HepG2 (cell line): ENCODE measurements around the gene ZNF541. TPM values are rescaled to one million over a fixed set of nuclear protein-coding genes. Genes with fewer than 3 reads are reported as not detected.

Experiments
- ARNT2 ChIP-seq: sonication (generic); formaldehyde crosslinking; IDR thresholded peaks from 2 replicates; pipeline ENCODE4 v1.8.0; 2022; ENCODE audit warnings: mild to moderate bottlenecking, low read depth, missing genetic modification reagents, moderate library complexity
- CAMTA2 ChIP-seq: sonication (generic); formaldehyde crosslinking; IDR thresholded peaks from 2 replicates; pipeline ENCODE4 v1.4.0; 2020; ENCODE audit warnings: mild to moderate bottlenecking, missing genetic modification reagents, borderline replicate concordance
- CEBPB ChIP-seq: IDR thresholded peaks from 2 replicates; pipeline ENCODE4 v1.6.1; 2011; ENCODE audit warnings: low read depth, low read length, improper control_type of control experiment, borderline replicate concordance
- EP300 ChIP-seq, 3 experiments: sonication (generic) in 1 of 3; formaldehyde crosslinking in 1 of 3; IDR thresholded peaks; 2 replicates each; pipeline versions ENCODE4 v1.5.1 to v1.6.1; 2011 to 2020; ENCODE audit warnings: low read depth in 2 of 3, low read length in 2 of 3, borderline replicate concordance in 1 of 3, improper control_type of control experiment in 1 of 3, mild to moderate bottlenecking in 1 of 3, missing genetic modification reagents in 1 of 3, moderate library complexity in 1 of 3
- ERF ChIP-seq: IDR thresholded peaks from 2 replicates; pipeline ENCODE4 v1.6.1; 2018; ENCODE audit warnings: missing biosample characterization, missing genetic modification reagents
- ETV5 ChIP-seq: IDR thresholded peaks from 2 replicates; pipeline ENCODE4 v1.6.1; 2018; ENCODE audit warnings: missing biosample characterization, missing genetic modification reagents, inconsistent platforms, borderline replicate concordance
- HNF4A ChIP-seq: sonication (generic); formaldehyde crosslinking; IDR thresholded peaks from 2 replicates; pipeline ENCODE4 v1.4.0; 2020; ENCODE audit warnings: missing genetic modification reagents
- HOXA7 ChIP-seq: sonication (generic); formaldehyde crosslinking; IDR thresholded peaks from 2 replicates; pipeline ENCODE4 v1.8.1; 2022; ENCODE audit warnings: mild to moderate bottlenecking, missing genetic modification reagents, moderate library complexity
- JDP2 ChIP-seq: sonication (generic); formaldehyde crosslinking; IDR thresholded peaks from 2 replicates; pipeline ENCODE4 v1.8.1; 2022; ENCODE audit warnings: missing genetic modification reagents, borderline replicate concordance
- JUND ChIP-seq: sonication (generic); formaldehyde crosslinking; IDR thresholded peaks from 2 replicates; pipeline ENCODE4 v1.8.0; 2022; ENCODE audit warnings: mild to moderate bottlenecking, missing genetic modification reagents
- NFKB2 ChIP-seq: sonication (generic); formaldehyde crosslinking; IDR thresholded peaks from 2 replicates; pipeline ENCODE4 v1.4.0; 2020; ENCODE audit warnings: missing genetic modification reagents, borderline replicate concordance
- PPARG ChIP-seq: conservative IDR thresholded peaks from 2 replicates; pipeline ENCODE4 v1.6.1; 2016; ENCODE audit warnings: missing biosample characterization, missing genetic modification reagents
- SMARCE1 ChIP-seq: fragments of 450-650 bp; IDR thresholded peaks from 2 replicates; pipeline ENCODE4 v1.6.1; 2017; ENCODE audit warnings: borderline replicate concordance
- SMC3 ChIP-seq: IDR thresholded peaks from 2 replicates; pipeline ENCODE4 v1.6.1; 2011; ENCODE audit warnings: low read length, improper control_type of control experiment
- SOX5 ChIP-seq: IDR thresholded peaks from 2 replicates; pipeline ENCODE4 v1.6.1; 2016; ENCODE audit warnings: borderline replicate concordance
- SP140L ChIP-seq: sonication (generic); formaldehyde crosslinking; IDR thresholded peaks from 2 replicates; pipeline ENCODE4 v1.4.0; 2020; ENCODE audit warnings: missing genetic modification reagents, borderline replicate concordance
- SRY ChIP-seq: sonication (generic); formaldehyde crosslinking; IDR thresholded peaks from 2 replicates; pipeline ENCODE4 v1.8.0; 2022; ENCODE audit warnings: mild to moderate bottlenecking, missing genetic modification reagents
- U2AF1 ChIP-seq: fragments of 200-400 bp; formaldehyde crosslinking; optimal IDR thresholded peaks from 2 replicates; pipeline ENCODE3; 2017; ENCODE audit warnings: mild to moderate bottlenecking, low read depth, low read length
- ZNF441 ChIP-seq: sonication (generic); formaldehyde crosslinking; IDR thresholded peaks from 2 replicates; pipeline ENCODE4 v1.7.0; 2021; ENCODE audit warnings: missing genetic modification reagents, borderline replicate concordance
- ZNF878 ChIP-seq: sonication (generic); formaldehyde crosslinking; IDR thresholded peaks from 2 replicates; pipeline ENCODE4 v1.8.1; 2023; ENCODE audit warnings: mild to moderate bottlenecking, missing genetic modification reagents, moderate library complexity
- polyA plus RNA-seq, 8 experiments: library from polyadenylated mRNA; depleted of rRNA in 3 of 8; stranded (reverse) in 7 of 8; unstranded in 1 of 8; fragments of >200 nt; fragmentation: Illumina TruSeq in 4 of 8; extraction: Trizol in 4 of 8; gene quantifications; 2 replicates each; pipeline versions ENCODE4 v1.2.1 to v1.2.3, GENCODE V29; 2011 to 2016; ENCODE audit warnings: low read depth in 4 of 8, missing spikeins in 1 of 8, mixed read lengths in 1 of 8; ENCODE audit not compliant: insufficient read depth in 1 of 8
- total RNA-seq, 5 experiments: library from RNA; depleted of rRNA; stranded (reverse); fragments of >200 nt; fragmentation: Illumina TruSeq; extraction: Trizol; gene quantifications; 2 replicates each; pipeline ENCODE4 v1.2.3, GENCODE V29; 2016; ENCODE audit warnings: low read depth in 1 of 5
- TF ChIP-seq, protein P1 (sequence below): IDR thresholded peaks from 2 replicates; pipeline ENCODE4 v1.6.1; 2016
- TF ChIP-seq, protein P2 (sequence below): sonication (generic); formaldehyde crosslinking; IDR thresholded peaks from 2 replicates; pipeline ENCODE4 v1.5.1; 2020; ENCODE audit warnings: mild to moderate bottlenecking, missing genetic modification reagents, borderline replicate concordance
- TF ChIP-seq, protein P3 (sequence below): sonication (generic); formaldehyde crosslinking; IDR thresholded peaks from 2 replicates; pipeline ENCODE4 v1.5.1; 2020; ENCODE audit warnings: mild to moderate bottlenecking, moderate library complexity, missing genetic modification reagents

The ZNF541 gene
- total and polyA plus RNA-seq, 2 of the 13 experiments (the other 11 are each of a cell fraction or from before 2014, with no cell fraction given) = 0.03 to 0.04 TPM

DNA sequence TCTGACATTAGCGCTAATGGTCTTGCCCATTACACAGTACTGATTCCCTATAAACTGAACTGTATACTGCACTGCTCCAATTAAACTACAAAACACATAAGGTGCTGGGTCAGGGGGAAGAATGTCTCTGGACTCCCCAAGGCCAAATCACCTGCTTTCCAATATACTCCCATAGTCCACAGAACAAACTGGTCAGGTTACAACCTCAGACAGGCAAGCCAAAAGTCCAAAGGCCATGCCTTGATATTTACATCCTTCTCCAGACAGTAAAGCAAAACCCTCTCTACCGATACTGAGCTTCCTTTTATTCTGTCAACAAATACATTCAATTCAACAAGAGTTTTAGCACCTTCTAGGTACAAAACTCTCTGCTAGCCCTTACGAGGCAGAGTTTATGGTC lies 8.9 kb downstream of the ZNF541 start (continued):
- TF ChIP-seq CAMTA2 (CRISPR knock-in tag) = no peak
- TF ChIP-seq U2AF1 = no peak
- no peak for TF ChIP-seq PPARG (CRISPR knock-in tag)
- TF ChIP-seq CEBPB = no peak
- TF ChIP-seq NFKB2 (CRISPR knock-in tag) = no peak
- TF ChIP-seq ARNT2 (CRISPR knock-in tag) = no peak
- TF ChIP-seq SMC3 = no peak
- no peak for TF ChIP-seq JUND (CRISPR knock-in tag)
- TF ChIP-seq, protein P1, sequence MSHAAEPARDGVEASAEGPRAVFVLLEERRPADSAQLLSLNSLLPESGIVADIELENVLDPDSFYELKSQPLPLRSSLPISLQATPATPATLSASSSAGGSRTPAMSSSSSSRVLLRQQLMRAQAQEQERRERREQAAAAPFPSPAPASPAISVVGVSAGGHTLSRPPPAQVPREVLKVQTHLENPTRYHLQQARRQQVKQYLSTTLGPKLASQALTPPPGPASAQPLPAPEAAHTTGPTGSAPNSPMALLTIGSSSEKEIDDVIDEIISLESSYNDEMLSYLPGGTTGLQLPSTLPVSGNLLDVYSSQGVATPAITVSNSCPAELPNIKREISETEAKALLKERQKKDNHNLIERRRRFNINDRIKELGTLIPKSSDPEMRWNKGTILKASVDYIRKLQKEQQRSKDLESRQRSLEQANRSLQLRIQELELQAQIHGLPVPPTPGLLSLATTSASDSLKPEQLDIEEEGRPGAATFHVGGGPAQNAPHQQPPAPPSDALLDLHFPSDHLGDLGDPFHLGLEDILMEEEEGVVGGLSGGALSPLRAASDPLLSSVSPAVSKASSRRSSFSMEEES = no peak
- TF ChIP-seq, protein P2, sequence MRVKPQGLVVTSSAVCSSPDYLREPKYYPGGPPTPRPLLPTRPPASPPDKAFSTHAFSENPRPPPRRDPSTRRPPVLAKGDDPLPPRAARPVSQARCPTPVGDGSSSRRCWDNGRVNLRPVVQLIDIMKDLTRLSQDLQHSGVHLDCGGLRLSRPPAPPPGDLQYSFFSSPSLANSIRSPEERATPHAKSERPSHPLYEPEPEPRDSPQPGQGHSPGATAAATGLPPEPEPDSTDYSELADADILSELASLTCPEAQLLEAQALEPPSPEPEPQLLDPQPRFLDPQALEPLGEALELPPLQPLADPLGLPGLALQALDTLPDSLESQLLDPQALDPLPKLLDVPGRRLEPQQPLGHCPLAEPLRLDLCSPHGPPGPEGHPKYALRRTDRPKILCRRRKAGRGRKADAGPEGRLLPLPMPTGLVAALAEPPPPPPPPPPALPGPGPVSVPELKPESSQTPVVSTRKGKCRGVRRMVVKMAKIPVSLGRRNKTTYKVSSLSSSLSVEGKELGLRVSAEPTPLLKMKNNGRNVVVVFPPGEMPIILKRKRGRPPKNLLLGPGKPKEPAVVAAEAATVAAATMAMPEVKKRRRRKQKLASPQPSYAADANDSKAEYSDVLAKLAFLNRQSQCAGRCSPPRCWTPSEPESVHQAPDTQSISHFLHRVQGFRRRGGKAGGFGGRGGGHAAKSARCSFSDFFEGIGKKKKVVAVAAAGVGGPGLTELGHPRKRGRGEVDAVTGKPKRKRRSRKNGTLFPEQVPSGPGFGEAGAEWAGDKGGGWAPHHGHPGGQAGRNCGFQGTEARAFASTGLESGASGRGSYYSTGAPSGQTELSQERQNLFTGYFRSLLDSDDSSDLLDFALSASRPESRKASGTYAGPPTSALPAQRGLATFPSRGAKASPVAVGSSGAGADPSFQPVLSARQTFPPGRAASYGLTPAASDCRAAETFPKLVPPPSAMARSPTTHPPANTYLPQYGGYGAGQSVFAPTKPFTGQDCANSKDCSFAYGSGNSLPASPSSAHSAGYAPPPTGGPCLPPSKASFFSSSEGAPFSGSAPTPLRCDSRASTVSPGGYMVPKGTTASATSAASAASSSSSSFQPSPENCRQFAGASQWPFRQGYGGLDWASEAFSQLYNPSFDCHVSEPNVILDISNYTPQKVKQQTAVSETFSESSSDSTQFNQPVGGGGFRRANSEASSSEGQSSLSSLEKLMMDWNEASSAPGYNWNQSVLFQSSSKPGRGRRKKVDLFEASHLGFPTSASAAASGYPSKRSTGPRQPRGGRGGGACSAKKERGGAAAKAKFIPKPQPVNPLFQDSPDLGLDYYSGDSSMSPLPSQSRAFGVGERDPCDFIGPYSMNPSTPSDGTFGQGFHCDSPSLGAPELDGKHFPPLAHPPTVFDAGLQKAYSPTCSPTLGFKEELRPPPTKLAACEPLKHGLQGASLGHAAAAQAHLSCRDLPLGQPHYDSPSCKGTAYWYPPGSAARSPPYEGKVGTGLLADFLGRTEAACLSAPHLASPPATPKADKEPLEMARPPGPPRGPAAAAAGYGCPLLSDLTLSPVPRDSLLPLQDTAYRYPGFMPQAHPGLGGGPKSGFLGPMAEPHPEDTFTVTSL (CRISPR knock-in tag) = peak; percentile 66; the same call in 1 of the 2 replicates
- TF ChIP-seq JDP2 = no peak
- peak; percentile 21; the same call in 1 of the 2 replicates for TF ChIP-seq SOX5
- no peak for TF ChIP-seq SP140L (CRISPR knock-in tag)
- TF ChIP-seq ERF (CRISPR knock-in tag) = 0 out of 2 replicates have a peak, but pooled peaks have one; percentile 39
- TF ChIP-seq HOXA7 (CRISPR knock-in tag) = no peak
- TF ChIP-seq ZNF441 = no peak
- no peak for TF ChIP-seq SRY
- TF ChIP-seq EP300 (IDR thresholded peaks at IDR 0.05; ENCODE audit: low read depth in 2 of 2, low read length in 2 of 2) = peak in 1 of 2 experiments; percentile 22; a peak in 1 of 4 replicates
- TF ChIP-seq EP300 (CRISPR knock-in tag; IDR thresholded peaks at IDR 0.05; ENCODE audit: borderline replicate concordance) = no peak
- peak; percentile 24; the same call in 1 of the 2 replicates for TF ChIP-seq ZNF878 (CRISPR knock-in tag)
- TF ChIP-seq HNF4A (CRISPR knock-in tag) = peak; percentile 88
- TF ChIP-seq SMARCE1 = no peak
- TF ChIP-seq, protein P3, sequence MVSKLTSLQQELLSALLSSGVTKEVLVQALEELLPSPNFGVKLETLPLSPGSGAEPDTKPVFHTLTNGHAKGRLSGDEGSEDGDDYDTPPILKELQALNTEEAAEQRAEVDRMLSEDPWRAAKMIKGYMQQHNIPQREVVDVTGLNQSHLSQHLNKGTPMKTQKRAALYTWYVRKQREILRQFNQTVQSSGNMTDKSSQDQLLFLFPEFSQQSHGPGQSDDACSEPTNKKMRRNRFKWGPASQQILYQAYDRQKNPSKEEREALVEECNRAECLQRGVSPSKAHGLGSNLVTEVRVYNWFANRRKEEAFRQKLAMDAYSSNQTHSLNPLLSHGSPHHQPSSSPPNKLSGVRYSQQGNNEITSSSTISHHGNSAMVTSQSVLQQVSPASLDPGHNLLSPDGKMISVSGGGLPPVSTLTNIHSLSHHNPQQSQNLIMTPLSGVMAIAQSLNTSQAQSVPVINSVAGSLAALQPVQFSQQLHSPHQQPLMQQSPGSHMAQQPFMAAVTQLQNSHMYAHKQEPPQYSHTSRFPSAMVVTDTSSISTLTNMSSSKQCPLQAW = no peak
- peak; percentile 28; the same call in 1 of the 2 replicates for TF ChIP-seq ETV5
